CD1c-positive myeloid dendritic cell (primary cell): ENCODE measurements around the gene NUP188.
"Not testable (repeated sequence)": the region's sequence is repeated elsewhere in the genome, so short reads cannot be mapped to it uniquely, and the experiment has no call there.

ENCODE experiments used
- DNase-seq: peaks from one replicate; pipeline ENCODE4 v3.0.0-alpha.2; 2016; ENCODE audit errors: extremely low spot score

The NUP188 gene

DNA sequence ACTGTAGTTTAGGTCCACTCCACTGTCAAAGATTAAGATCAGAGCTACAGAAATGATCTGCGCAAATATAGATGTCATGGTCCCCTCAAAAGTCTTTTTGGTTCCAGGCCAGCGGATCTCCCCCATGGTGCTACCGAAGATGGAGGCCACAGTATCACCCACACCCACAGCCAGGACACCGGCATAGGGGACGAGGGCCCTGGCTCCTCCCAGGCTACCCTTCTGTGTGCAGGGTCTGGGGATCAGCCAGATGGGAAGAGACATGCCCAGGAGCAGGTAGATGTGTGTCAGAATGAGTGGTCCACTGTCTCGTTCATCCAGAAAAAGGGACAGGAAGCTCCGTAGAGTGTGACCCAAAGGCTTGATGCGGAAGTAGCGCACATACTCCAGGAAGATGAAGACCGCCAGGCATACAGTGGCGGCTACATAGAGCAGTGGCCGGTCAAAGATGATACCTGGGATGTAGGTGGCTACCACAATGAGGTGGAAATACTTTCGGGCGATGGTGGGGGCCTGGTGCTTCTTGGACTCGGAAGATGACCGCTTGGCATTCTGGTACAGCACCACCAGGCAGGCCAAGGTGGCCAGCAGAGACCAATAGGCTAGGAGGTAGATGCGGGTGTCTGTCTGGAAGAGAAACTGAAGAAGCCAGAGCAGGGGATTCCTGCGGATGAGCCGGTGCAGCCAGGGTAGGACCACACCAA lies 1.5 kb upstream of the NUP188 start:
- no peak for DNase-seq

- DNase-seq: peak; percentile 3
Measured at GRCh38 chr9:128946571-128947276, 775 bp upstream of the NUP188 start.

DNA sequence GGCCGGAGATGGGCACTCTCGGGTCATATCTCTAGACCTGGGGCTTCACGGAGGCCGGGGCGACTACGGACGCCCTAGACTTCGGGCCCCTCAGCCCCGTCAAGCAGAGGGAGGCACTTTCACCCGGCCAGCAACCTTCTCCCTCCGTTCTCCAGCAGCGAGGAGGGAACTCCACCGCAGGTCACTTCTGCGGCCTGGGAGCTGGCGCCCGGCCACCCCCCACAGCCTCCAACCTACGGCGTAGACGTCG lies 297 bp upstream of the NUP188 start:
- no peak for DNase-seq

DNA sequence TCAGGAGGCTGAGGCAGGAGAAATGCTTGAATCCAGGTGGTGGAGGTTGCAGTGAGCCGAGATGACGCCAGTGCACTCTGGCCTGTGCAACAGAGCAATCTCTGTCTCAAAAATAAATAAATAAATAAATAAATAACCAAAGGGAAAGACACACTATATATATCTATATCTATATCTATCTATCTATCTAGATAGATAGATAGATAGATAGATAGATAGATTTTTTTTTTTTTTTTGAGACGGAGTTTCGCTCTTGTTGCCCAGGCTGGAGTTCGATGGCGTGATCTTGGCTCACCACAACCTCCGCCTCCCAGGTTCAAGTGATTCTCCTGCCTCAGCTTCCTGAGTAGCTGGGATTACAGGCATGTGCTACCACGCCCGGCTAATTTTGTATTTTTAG lies 13.9 kb downstream of the NUP188 start:
- DNase-seq: not testable (repeated sequence)

GRCh38 chr9:128969491-128969890 lies 22.0 kb downstream of the NUP188 start:
- no peak for DNase-seq

- DNase-seq: no peak
Measured at GRCh38 chr9:128972956-128973355, 25.5 kb downstream of the NUP188 start.

GRCh38 chr9:128979111-128979510 lies 31.6 kb downstream of the NUP188 start:
- DNase-seq: no peak

- no peak for DNase-seq
Measured at GRCh38 chr9:128983536-128983935, 36.0 kb downstream of the NUP188 start.

DNA sequence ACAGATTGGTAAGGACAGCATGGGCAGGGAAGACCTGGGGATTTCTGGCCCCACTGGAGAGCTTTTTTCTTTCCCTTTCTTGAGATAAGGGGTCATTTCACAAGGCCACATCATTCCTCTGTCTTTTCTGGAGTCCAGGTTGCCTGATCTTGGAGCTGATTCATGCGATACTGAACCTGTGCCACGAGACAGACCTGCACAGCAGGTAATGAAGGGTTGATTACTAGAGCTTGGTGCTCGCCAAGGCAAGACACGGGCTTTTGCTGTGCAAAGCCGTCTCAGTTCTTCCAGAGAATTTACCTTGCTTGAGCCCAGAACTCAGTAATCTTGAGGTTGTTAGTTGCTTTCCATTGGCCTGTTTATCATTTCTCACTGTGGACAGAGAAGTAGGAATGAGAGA lies 39.2 kb downstream of the NUP188 start:
- DNase-seq: no peak

- DNase-seq: no peak
Measured at GRCh38 chr9:128987805-128988204, 40.3 kb downstream of the NUP188 start.

GRCh38 chr9:128992995-128993394 lies 45.5 kb downstream of the NUP188 start:
- peak; percentile 4 for DNase-seq

GRCh38 chr9:128995791-128996190 lies 48.3 kb downstream of the NUP188 start:
- no peak for DNase-seq

DNA sequence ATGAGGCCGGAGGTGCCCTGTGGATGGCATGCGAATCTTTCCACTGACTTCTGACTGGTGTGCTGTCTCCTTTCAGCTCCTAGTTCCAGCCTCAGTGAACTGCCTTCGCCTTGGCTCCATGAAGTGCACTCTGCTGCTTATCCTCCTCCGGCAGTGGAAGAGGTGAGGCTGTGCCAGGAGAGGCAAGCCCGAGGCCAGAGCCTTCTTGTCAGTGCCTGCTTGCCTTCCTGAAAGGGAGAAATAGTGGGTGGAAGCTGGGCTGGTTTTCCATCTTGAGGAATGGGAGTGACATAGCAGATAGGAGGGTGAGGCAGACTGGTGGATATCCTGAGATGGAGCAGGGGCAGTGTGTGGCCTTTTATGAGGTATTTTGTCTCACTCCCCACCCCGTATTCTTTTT lies 51.0 kb downstream of the NUP188 start:
- DNase-seq: no peak

DNA sequence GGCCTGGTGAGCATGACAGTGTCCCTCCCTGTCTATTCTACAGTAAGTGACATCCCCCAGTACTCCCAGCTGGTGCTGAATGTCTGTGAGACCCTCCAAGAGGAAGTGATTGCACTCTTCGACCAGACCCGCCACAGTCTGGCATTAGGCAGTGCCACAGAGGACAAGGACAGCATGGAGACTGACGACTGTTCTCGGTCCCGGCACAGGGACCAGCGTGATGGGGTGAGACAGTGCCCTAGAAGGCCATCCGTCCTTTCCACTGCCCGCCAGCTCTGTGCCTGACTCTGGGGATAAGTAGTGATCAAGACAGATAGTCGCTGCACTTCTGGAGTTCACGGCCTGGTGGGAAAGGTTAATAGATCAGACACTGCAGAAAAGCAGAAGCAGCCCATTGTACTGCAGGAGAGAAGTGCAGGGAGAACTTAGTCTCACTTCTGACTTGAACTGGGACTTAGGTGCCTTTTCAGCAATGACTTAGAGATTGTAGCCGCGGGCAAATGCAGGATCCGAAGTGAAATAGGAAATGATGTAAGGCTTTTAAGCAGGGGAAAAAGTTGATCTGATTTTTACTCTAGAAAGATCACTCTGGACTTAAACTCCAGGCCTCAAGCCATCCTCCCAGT lies 52.2 kb downstream of the NUP188 start:
- peak; percentile 53 for DNase-seq

DNA sequence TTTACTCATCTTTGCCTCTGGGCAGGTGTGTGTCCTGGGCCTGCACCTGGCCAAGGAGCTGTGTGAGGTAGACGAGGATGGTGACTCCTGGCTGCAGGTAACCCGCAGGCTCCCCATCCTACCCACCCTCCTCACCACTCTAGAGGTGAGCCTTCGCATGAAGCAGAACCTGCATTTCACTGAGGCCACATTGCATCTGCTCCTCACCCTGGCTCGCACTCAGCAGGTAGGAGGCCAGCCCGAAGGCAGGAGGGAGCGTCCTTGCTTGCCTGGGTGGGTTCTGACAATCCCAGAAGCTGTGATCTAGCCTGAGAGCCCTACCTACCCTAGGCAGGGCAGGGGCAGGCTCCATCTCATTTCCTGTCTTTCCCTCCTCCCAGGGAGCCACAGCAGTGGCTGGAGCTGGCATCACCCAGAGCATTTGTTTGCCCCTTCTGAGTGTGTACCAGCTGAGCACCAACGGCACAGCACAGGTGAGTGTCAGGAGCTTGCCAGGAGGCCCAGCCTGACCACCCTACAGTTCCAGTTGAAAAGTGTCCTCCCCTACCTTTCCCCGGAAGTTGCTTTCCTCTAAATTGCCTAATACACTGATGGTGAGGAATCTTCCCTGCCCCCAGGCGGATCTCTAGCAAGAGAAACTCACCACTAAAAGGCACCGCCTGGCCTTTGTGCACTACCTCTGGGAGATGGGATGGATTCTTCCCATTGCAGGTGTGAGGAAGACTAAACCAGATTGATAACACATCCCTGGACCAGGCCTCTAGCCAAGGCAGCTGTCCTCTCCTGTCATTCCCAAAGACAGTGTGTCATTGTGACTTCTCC lies 54.2 kb downstream of the NUP188 start:
- no peak for DNase-seq

DNA sequence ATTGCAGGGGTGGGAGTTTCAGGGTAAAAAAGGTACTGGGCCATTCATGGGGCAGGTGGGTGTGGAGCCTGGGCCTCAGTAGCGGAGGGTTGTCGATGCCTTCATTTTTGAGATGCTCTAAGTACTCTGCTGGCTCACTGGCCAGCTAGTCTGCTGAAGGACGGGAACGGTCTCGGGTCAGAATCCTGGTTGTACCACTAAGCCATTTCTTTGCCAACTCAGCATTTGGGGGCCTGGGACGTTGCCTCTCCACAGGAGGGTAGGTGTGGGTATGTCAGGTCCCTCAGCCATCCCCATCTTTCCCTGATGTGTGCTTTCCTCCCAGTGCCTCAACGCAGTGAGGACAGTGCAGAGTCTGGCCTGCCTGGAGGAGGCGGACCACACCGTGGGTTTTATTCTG lies 55.5 kb downstream of the NUP188 start:
- no peak for DNase-seq

DNA sequence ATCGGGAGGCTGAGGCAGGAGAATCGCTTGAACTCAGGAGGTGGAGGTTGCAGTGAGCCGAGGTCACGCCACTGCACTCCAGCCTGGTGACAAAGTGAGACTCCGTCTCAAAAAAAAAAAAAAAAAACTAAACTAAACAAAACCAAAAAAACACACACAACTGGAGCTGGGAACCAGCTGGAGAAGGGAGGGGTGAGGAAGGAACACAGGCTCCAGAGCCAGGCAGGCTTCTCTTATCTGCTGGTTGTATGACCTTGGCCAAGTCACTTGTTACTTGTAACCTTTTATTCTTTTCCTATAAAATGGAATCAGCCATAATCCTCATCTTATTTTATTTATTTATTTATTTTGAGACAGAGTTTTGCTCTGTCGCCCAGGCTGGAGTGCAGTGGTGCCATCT lies 56.7 kb downstream of the NUP188 start:
- not testable (repeated sequence) for DNase-seq

- DNase-seq: no peak
Measured at GRCh38 chr9:129005336-129005997, 58.0 kb downstream of the NUP188 start.

- DNase-seq: peak; percentile 57
Measured at GRCh38 chr9:129006328-129007034, 59.0 kb downstream of the NUP188 start.

DNA sequence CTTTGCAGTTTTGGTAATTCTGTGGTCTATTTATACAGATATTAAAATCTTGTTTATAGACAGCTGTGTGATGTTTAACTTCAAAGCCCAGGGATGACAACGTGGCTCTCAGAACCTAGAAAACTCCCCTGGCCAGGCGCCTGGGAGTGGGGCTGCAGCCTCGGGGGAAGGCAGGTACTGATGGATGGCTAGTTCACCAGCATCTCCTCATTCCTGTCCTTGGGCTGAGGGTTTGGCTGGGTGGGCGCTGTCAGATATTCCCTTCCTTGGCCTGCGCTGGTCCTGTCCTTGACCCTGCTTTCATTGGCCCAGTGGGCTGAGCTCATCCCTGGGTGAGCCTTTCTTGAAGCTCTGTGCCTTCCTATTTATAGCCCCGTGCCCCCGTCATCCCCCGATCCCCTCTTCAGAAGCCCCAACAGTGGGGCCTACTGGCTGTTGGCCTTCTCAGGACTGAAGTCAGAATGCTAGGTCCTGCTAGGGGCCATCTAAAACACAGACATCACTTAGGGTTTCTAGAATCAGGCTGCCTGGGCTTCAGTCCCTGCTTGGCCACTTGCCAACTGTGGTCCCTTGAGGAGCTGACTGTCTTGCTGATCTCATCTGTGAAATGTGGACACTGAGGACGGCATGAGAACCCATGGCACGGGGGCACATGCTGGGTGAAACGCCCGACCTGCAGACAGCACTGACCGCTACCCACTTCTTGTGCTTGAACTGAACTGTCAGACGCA lies 59.7 kb downstream of the NUP188 start:
- DNase-seq: no peak
